K562 (cell line): ENCODE results near the gene PAGE1. TPM values are rescaled to one million over a fixed set of nuclear protein-coding genes. Genes with fewer than 3 reads are reported as not detected.

ENCODE experiments used
- ATAC-seq: fragments of 200-7000 bp; cut with Tn5 transposase; 3 replicates; pipeline ENCODE4 v1.9.1; 2020; ENCODE audit warnings: moderate library complexity
- BruUV-seq: library from RNA; stranded (reverse); fragments of 400-500 nt; replicated peaks from 2 replicates; lab custom pipeline; 2021; lab: Mats Ljungman, UMichigan
- CTCF ChIA-PET: fragments of 300-600 bp; formaldehyde crosslinking; extraction: SDS; loops from one replicate; lab custom pipeline; 2021; ENCODE audit warnings: low intra/inter-chr PET ratio; lab: Yijun Ruan, JAX
- POLR2A ChIA-PET: fragments of 300-600, 350-650 bp; sonication (Branson Sonifier 250); formaldehyde crosslinking; extraction: SDS; loops from one replicate; lab custom pipeline; 2021; ENCODE audit warnings: antibody characterized with exemption, inconsistent platforms; lab: Yijun Ruan, JAX
- DNase-seq, 4 experiments: peaks; one replicate each; pipeline versions ENCODE4 v3.0.0 to v3.0.0-alpha.2; 2011 to 2018; ENCODE audit warnings: low spot score in 3 of 4, mixed read lengths in 3 of 4; ENCODE audit errors: extremely low read depth in 1 of 4
- FAIRE-seq: peaks from 2 replicates; lab custom pipeline; 2011; peaks lifted over from hg19 to GRCh38; lab: Jason Lieb, UNC
- H2AFZ ChIP-seq: 2 replicates; pipeline ENCODE4 v1.6.0; 2011; ENCODE audit warnings: low read depth, low read length, control low read depth, inconsistent platforms
- H3K27ac ChIP-seq: fragments of 200-600 bp; 3 replicates; pipeline ENCODE4 v1.8.0; 2011; ENCODE audit warnings: low read depth, mild to moderate bottlenecking, control low read depth, inconsistent platforms, low read length, moderate library complexity, mixed read lengths; ENCODE audit errors: extremely low read depth
- H3K27me3 ChIP-seq, 2 experiments: fragments of 300-600 bp in 1 of 2; 2 replicates in 1 of 2; 3 replicates in 1 of 2; pipeline versions ENCODE4 v1.6.0 to v1.8.0; 2011; ENCODE audit warnings: inconsistent platforms in 2 of 2, low read length in 2 of 2, mild to moderate bottlenecking in 1 of 2, mixed read lengths in 1 of 2, moderate library complexity in 1 of 2; ENCODE audit not compliant: control insufficient read depth in 2 of 2, insufficient read depth in 2 of 2
- H3K36me3 ChIP-seq: fragments of 300-600 bp; 3 replicates; pipeline ENCODE4 v1.8.0; 2011; ENCODE audit warnings: mild to moderate bottlenecking, low read length, inconsistent platforms; ENCODE audit not compliant: control insufficient read depth, insufficient read depth
- H3K4me1 ChIP-seq, 2 experiments: fragments of 200-600 bp in 1 of 2; replicated peaks in 1 of 2; 2 replicates in 1 of 2; 3 replicates in 1 of 2; pipeline versions ENCODE4 v1.5.1 to v1.8.0; 2011; ENCODE audit warnings: inconsistent platforms in 2 of 2, low read length in 2 of 2, mild to moderate bottlenecking in 1 of 2, mixed read lengths in 1 of 2, moderate library complexity in 1 of 2; ENCODE audit not compliant: control insufficient read depth in 2 of 2, insufficient read depth in 2 of 2
- H3K4me2 ChIP-seq: 2 replicates; pipeline ENCODE4 v1.6.1; 2011; ENCODE audit warnings: low read length, control low read depth, inconsistent platforms, mixed read lengths; ENCODE audit not compliant: insufficient read depth
- H3K4me3 ChIP-seq: fragments of 200-600 bp; sonication (generic), shearing (Covaris generic); 2 replicates; pipeline ENCODE4 v1.5.1; 2016; ENCODE audit warnings: control low read depth, inconsistent platforms
- H3K79me2 ChIP-seq: fragments of 200-600 bp; 3 replicates; pipeline ENCODE4 v1.8.0; 2011; ENCODE audit warnings: low read length, inconsistent platforms; ENCODE audit not compliant: control insufficient read depth, insufficient read depth
- H3K9ac ChIP-seq, 2 experiments: 2 replicates each; pipeline versions ENCODE4 v1.6.0 to v1.6.1; 2011; ENCODE audit warnings: low read depth in 2 of 2, low read length in 2 of 2, control low read depth in 1 of 2, inconsistent platforms in 1 of 2, mild to moderate bottlenecking in 1 of 2, mixed read lengths in 1 of 2; ENCODE audit not compliant: insufficient read depth in 1 of 2
- H3K9me1 ChIP-seq: one replicate; pipeline ENCODE4 v1.6.0; 2011; ENCODE audit warnings: inconsistent platforms, mild to moderate bottlenecking, low read length, moderate library complexity; ENCODE audit not compliant: control insufficient read depth, insufficient read depth
- H3K9me3 ChIP-seq: replicated peaks from 2 replicates; pipeline ENCODE4 v1.5.1; 2011; ENCODE audit warnings: low read depth, low read length, inconsistent platforms; ENCODE audit not compliant: control insufficient read depth, insufficient read depth
- H4K20me1 ChIP-seq: replicated peaks from 2 replicates; pipeline ENCODE4 v1.6.1; 2011; ENCODE audit warnings: low read length, inconsistent platforms, mixed read lengths; ENCODE audit not compliant: control insufficient read depth, insufficient read depth
- DNMT1 ChIP-seq: fragments of 450-650 bp; IDR thresholded peaks from 2 replicates; pipeline ENCODE4 v1.6.1; 2016; ENCODE audit warnings: antibody characterized with exemption, mild to moderate bottlenecking
- HSF4 ChIP-seq: fragments of 250-450 bp; sonication (Bioruptor Pico); IDR thresholded peaks from 2 replicates; pipeline ENCODE4 v2.1.2; 2022; ENCODE audit warnings: mild to moderate bottlenecking, moderate library complexity, borderline replicate concordance
- KDM5B ChIP-seq: fragments of 200-600 bp; sonication (generic); IDR thresholded peaks from 2 replicates; pipeline ENCODE4 v1.6.1; 2012; ENCODE audit warnings: low read depth, mild to moderate bottlenecking, moderate library complexity, low read length, control low read depth, inconsistent platforms; ENCODE audit not compliant: insufficient replicate concordance
- MTA3 ChIP-seq: fragments of 450-650 bp; formaldehyde crosslinking; IDR thresholded peaks from 2 replicates; pipeline ENCODE4 v1.6.1; 2017; ENCODE audit warnings: mild to moderate bottlenecking, borderline replicate concordance
- TAL1 ChIP-seq: fragments of 450-650 bp; IDR thresholded peaks from 2 replicates; pipeline ENCODE4 v1.6.1; 2016; ENCODE audit warnings: mild to moderate bottlenecking
- ZNF12 ChIP-seq: sonication (generic); formaldehyde crosslinking; IDR thresholded peaks from 2 replicates; pipeline ENCODE4 v1.4.0; 2020; ENCODE audit warnings: mild to moderate bottlenecking, missing genetic modification reagents
- ZNF134 ChIP-seq: fragments of 250-450 bp; sonication (Bioruptor Pico); conservative IDR thresholded peaks from 2 replicates; pipeline ENCODE4 v1.4.0; 2020
- WGBS: fragments of 100-300 bp; shearing (Covaris generic); methylation state at CpG from one replicate; pipeline ENCODE4 v1.1.6; 2016; ENCODE audit warnings: low coverage, mixed read lengths; ENCODE audit not compliant: insufficient coverage; ENCODE audit errors: missing lambda C conversion rate; 5-methylcytosine and 5-hydroxymethylcytosine counted together
- in situ Hi-C: fragments of 300-500 bp; cut with MboI; formaldehyde crosslinking; loops from 4 replicates; pipeline ENCODE4 v1.15.0; 2018; ENCODE audit warnings: inconsistent platforms, mixed read lengths
- intact Hi-C: fragments of 100-400 bp; cut with micrococcal nuclease; formaldehyde crosslinking; loops from 2 replicates; pipeline ENCODE4 v1.14.2; 2022
- polyA plus RNA-seq, 8 experiments: library from polyadenylated mRNA; depleted of rRNA in 4 of 8; stranded (reverse) in 5 of 8; unstranded in 3 of 8; fragments of >200 nt; fragmentation: Nextera tagmentation in 2 of 8; fragmentation: Illumina TruSeq in 1 of 8; extraction: Ambion mirVana in 2 of 8; extraction: Trizol in 1 of 8; gene quantifications; 2 replicates each; pipeline versions ENCODE4 v1.2.1 to v1.2.3, GENCODE V29; 2011 to 2014; ENCODE audit warnings: inconsistent platforms in 1 of 8, missing spikeins in 1 of 8
- total RNA-seq, 7 experiments: library from RNA; depleted of rRNA in 6 of 7; stranded (reverse); fragments of >200 nt in 6 of 7; fragmentation: Illumina TruSeq in 2 of 7; extraction: Trizol in 2 of 7; gene quantifications; 2 replicates each; pipeline versions ENCODE4 v1.2.1 to v1.2.3, GENCODE V29; 2011 to 2021; ENCODE audit warnings: low replicate concordance in 1 of 7
- TF ChIP-seq, protein P1 (sequence below): fragments of 250-450 bp; sonication (Bioruptor Pico); IDR thresholded peaks from 2 replicates; pipeline ENCODE4 v1.4.0; 2020; ENCODE audit warnings: borderline replicate concordance

PAGE1 gene
- total and polyA plus RNA-seq, 9 of the 15 experiments (the other 6 are each of a cell fraction or from before 2014, with no cell fraction given): 43.5 to 520 (median 123) TPM

- BruUV-seq: no TSS peak
Observed at GRCh38 chrX:49664824-49665223, 31.0 kb downstream of the PAGE1 start.

More at GRCh38 chrX:49664824-49665223, 31.0 kb downstream of the PAGE1 start:
- Histone ChIP-seq H3K36me3 (no peaks in the 10 kb centered on the region), H3K27me3 (peaks cover 4 to 32% of the 10 kb centered on the region in 2 experiments; a peak in 4 of 5 replicates), H2AFZ (no peak overlapping the region), H3K9ac (no peak overlapping the region), H3K79me2 (no peaks in the 10 kb centered on the region), H3K9me3 (no peaks in the 10 kb centered on the region), H3K9me1 (no peaks in the 10 kb centered on the region), H3K27ac (no peak overlapping the region), H3K4me3 (no peak overlapping the region), H3K4me2 (no peak overlapping the region)
- ChIA-PET CTCF (no interaction called here), POLR2A (interaction anchor here (0.7 kb wide), 1 partner anchor 10 kb away, joined by 3 read pairs; no protein-coding TSS in a partner anchor)
- WGBS: 3% methylated on average over 7 of the region's 10 CpGs
- ATAC-seq (no peak), DNase-seq (no peak), FAIRE-seq (no peak)
- in situ Hi-C loops: no loop called here
- TF ChIP-seq DNMT1: no peak
- no peak for TF ChIP-seq HSF4 (CRISPR knock-in tag)
- TF ChIP-seq, protein P1, sequence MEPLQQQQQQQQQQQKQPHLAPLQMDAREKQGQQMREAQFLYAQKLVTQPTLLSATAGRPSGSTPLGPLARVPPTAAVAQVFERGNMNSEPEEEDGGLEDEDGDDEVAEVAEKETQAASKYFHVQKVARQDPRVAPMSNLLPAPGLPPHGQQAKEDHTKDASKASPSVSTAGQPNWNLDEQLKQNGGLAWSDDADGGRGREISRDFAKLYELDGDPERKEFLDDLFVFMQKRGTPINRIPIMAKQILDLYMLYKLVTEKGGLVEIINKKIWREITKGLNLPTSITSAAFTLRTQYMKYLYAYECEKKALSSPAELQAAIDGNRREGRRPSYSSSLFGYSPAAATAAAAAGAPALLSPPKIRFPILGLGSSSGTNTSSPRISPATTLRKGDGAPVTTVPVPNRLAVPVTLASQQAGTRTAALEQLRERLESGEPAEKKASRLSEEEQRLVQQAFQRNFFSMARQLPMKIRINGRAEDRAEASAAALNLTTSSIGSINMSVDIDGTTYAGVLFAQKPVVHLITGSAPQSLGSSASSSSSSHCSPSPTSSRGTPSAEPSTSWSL (CRISPR knock-in tag): no peak
- TF ChIP-seq TAL1: no peak
- no peak for TF ChIP-seq ZNF134
- TF ChIP-seq MTA3: no peak
- no peak for TF ChIP-seq ZNF12 (CRISPR knock-in tag)
- no peak for TF ChIP-seq KDM5B
- TF ChIP-seq, all 486 proteins: peak for 0
- intact Hi-C loops: no loop called here
- Histone ChIP-seq H3K4me1 (no peaks in the 10 kb centered on the region), H4K20me1 (no peaks in the 10 kb centered on the region)
